Head of caudate nucleus (tissue), 42 donors: ENCODE results near the gene PAOX.
"Not testable (repeated sequence)": the region's sequence is repeated elsewhere in the genome, so short reads cannot be mapped to it uniquely, and the experiment has no call there.

ENCODE experiments used
- DNase-seq, 42 donors: peaks; one replicate each; pipeline versions ENCODE4 v3.0.0 to v3.0.0-alpha.2; 2020 to 2021; ENCODE audit warnings: mixed read lengths in 7 of 42
- intact Hi-C: fragments of 100-400 bp; cut with DNase I; formaldehyde crosslinking; loops from one replicate; pipeline ENCODE4 v1.15.0; 2022

PAOX gene

GRCh38 chr10:133396035-133396624 is 17.1 kb downstream of the PAOX start:
- peak in 8 of 42 donors; percentile 8 to 38 (median 30) for DNase-seq
- intact Hi-C loops, result no loop called here

GRCh38 chr10:133397938-133398337 is 18.9 kb downstream of the PAOX start:
- intact Hi-C loops, result no loop called here
- DNase-seq, result peak in 1 of 42 donors; percentile 18

GRCh38 chr10:133399123-133399601 is 20.1 kb downstream of the PAOX start:
- intact Hi-C loops, result no loop called here
- DNase-seq, result peak in 7 of 42 donors; percentile 3 to 34 (median 10)

GRCh38 chr10:133400624-133401424 is 21.8 kb downstream of the PAOX start:
- peak in 4 of 42 donors; percentile 3 to 35 (median 16) for DNase-seq
- intact Hi-C loops, result no loop called here

- peak in 5 of 42 donors; percentile 1 to 18 (median 14) for DNase-seq
- intact Hi-C loops, result no loop called here
Observed at GRCh38 chr10:133401500-133401899, 22.4 kb downstream of the PAOX start.

- peak in 6 of 42 donors; percentile 4 to 32 (median 16) for DNase-seq
- intact Hi-C loops, result no loop called here
Observed at GRCh38 chr10:133401981-133402725, 23.1 kb downstream of the PAOX start.

GRCh38 chr10:133403359-133403758 is 24.3 kb downstream of the PAOX start:
- DNase-seq, result peak in 3 of 42 donors; percentile 0 to 28 (median 13)
- intact Hi-C loops, result no loop called here

- intact Hi-C loops, result no loop called here
- peak in 1 of 42 donors; percentile 0 for DNase-seq
Observed at GRCh38 chr10:133403784-133404183, 24.7 kb downstream of the PAOX start.

- intact Hi-C loops, result no loop called here
- DNase-seq, result no peak
Observed at GRCh38 chr10:133405272-133405671, 26.2 kb downstream of the PAOX start.

- intact Hi-C loops, result no loop called here
- DNase-seq, result peak in 3 of 42 donors; percentile 10 to 36 (median 11)
Observed at GRCh38 chr10:133405844-133406527, 26.9 kb downstream of the PAOX start.

- no peak for DNase-seq
- intact Hi-C loops, result no loop called here
Observed at GRCh38 chr10:133411523-133412380, 32.7 kb downstream of the PAOX start.

- intact Hi-C loops, result no loop called here
- DNase-seq, result no peak
Observed at GRCh38 chr10:133412381-133412711, 33.3 kb downstream of the PAOX start.

GRCh38 chr10:133414401-133414800 is 35.3 kb downstream of the PAOX start:
- intact Hi-C loops, DNase-seq: not testable (repeated sequence)

GRCh38 chr10:133415752-133416151 is 36.7 kb downstream of the PAOX start:
- DNase-seq, result peak in 1 of 42 donors; percentile 21
- intact Hi-C loops, result no loop called here

- intact Hi-C loops, result no loop called here
- peak in 2 of 42 donors; percentile 13 to 37 for DNase-seq
Observed at GRCh38 chr10:133418289-133418993, 39.4 kb downstream of the PAOX start.

GRCh38 chr10:133419211-133419950 is 40.3 kb downstream of the PAOX start:
- intact Hi-C loops, result no loop called here
- DNase-seq, result no peak

GRCh38 chr10:133420028-133420427 is 41.0 kb downstream of the PAOX start:
- DNase-seq, result peak in 2 of 42 donors; percentile 9 to 23
- intact Hi-C loops, result no loop called here
